Mucosa of stomach (tissue), 1 donor: ENCODE data around the gene MEIKIN.

Source experiments
- H3K27me3 ChIP-seq: one replicate; pipeline ENCODE4 v1.7.0; 2013; ENCODE audit warnings: mild to moderate bottlenecking, low read length; ENCODE audit not compliant: control insufficient read depth, insufficient read depth
- H3K36me3 ChIP-seq: one replicate; pipeline ENCODE4 v1.7.0; 2013; ENCODE audit warnings: low read length; ENCODE audit not compliant: control insufficient read depth, insufficient read depth
- H3K4me1 ChIP-seq: one replicate; pipeline ENCODE4 v1.7.0; 2013; ENCODE audit warnings: mild to moderate bottlenecking, low read length; ENCODE audit not compliant: control insufficient read depth, insufficient read depth
- H3K4me3 ChIP-seq: one replicate; pipeline ENCODE4 v1.7.0; 2013; ENCODE audit warnings: low read length
- H3K9ac ChIP-seq: one replicate; pipeline ENCODE4 v1.7.0; 2013; ENCODE audit warnings: mild to moderate bottlenecking, low read length, moderate library complexity
- H3K9me3 ChIP-seq: one replicate; pipeline ENCODE4 v1.7.0; 2013; ENCODE audit warnings: mild to moderate bottlenecking, low read length, moderate library complexity; ENCODE audit not compliant: control insufficient read depth
- donor health status: Pancreatic carcinoma.

The MEIKIN gene, protein sequence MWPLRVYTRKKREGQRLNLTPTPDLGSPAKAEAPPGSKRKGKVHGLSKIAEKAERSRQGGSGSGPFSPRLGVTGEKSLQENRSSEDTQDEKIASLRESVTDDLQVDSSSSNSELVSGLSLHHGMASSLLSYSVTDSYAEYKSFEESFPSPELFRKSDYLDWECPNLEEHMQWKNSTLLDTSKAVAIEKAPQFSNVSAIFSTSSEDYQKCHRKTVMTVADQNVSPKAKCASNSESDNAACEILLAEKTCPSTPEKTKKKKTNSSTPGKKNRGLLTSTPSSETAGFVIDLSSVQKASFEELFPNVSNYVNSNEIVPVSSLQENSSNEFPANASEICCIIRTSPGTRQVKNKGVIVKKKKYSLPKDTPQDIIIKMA

GRCh38 chr5:131945551-131946168 is at the start of gene MEIKIN:
MEIKIN (minus strand) TSS chr5:131945663; CDS start chr5:131945505, 158 bp downstream.
- Histone ChIP-seq H3K36me3 (no peaks in the 10 kb centered on the region), H3K27me3 (no peaks in the 10 kb centered on the region)

DNA sequence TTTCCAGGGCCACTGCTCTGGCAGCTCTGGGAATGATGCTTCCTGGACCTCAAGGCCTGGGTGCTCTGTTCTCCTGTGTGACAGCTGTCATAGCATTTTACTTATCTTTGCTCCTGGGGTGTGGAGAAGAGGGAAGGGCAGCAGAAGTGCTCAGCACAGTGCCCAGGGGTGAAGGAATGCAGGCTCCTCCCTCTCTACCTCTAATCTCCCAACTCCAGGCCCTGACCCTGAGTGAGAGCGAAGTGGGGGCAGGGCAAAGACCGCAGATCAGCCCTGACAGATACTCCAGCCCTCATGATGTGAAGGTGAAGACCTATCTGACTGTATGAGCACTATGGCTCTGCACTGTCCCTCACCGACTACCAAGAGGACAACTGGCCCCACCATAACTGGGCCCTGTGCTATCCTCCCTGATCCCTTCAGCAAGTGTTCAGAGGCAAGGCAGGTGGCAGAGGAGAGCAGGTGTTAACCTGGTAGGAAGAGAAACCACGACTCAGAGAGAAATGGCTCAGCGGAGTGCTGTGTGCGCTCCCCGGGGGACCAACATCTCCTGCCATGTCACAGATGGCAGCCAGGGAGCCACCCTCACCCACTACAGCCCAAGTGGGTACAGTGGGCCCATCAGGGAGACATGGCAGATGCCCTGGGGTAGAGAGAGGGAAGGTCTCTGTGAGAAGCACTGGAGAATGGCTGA is 49.2 kb upstream of the MEIKIN start:
- no peak overlapping the region for H3K4me3 ChIP-seq
- H3K36me3 ChIP-seq, result no peaks in the 10 kb centered on the region
- H3K9ac ChIP-seq, result no peak overlapping the region
- no peaks in the 10 kb centered on the region for H3K27me3 ChIP-seq
- no peaks in the 10 kb centered on the region for H3K9me3 ChIP-seq
- peaks cover 32% of the 10 kb centered on the region for H3K4me1 ChIP-seq

More at GRCh38 chr5:131945551-131946168, at the start of gene MEIKIN:
- H3K9me3 ChIP-seq, result no peaks in the 10 kb centered on the region
- no peak within 1 kb of the TSS for H3K4me3 ChIP-seq
- H3K9ac ChIP-seq, result no peak within 1 kb of the TSS
- no peaks in the 10 kb centered on the region for H3K4me1 ChIP-seq

GRCh38 chr5:131994090-131994489 is 48.6 kb upstream of the MEIKIN start:
- H3K4me1 ChIP-seq, result peaks cover 30% of the 10 kb centered on the region
- no peaks in the 10 kb centered on the region for H3K36me3 ChIP-seq
- H3K27me3 ChIP-seq, result no peaks in the 10 kb centered on the region
- H3K4me3 ChIP-seq, result no peak overlapping the region
- H3K9me3 ChIP-seq, result no peaks in the 10 kb centered on the region
- no peak overlapping the region for H3K9ac ChIP-seq

DNA sequence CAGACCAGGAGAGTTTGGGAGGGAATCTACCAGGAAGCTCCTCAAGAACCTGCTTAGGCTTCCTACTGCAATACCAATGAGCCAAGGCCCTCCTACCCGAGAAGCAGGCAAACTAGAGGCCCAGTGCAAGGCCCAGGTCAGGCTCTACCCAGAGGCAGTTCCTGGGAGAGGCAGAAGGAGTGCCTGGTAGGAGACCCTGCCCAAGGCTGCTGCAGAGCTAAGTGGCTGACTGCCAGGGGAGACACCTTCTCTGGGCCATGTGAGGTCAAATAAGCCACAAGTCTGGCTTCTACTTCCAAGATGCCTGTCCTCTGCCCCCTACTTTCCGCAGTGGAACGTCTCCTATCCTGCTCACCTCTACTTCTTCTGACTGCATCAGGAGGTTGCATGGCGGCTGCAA is 48.2 kb upstream of the MEIKIN start:
- Histone ChIP-seq H3K4me3 (no peak overlapping the region), H3K36me3 (no peaks in the 10 kb centered on the region), H3K4me1 (peaks cover 25% of the 10 kb centered on the region), H3K27me3 (no peaks in the 10 kb centered on the region), H3K9me3 (no peaks in the 10 kb centered on the region), H3K9ac (no peak overlapping the region)

DNA sequence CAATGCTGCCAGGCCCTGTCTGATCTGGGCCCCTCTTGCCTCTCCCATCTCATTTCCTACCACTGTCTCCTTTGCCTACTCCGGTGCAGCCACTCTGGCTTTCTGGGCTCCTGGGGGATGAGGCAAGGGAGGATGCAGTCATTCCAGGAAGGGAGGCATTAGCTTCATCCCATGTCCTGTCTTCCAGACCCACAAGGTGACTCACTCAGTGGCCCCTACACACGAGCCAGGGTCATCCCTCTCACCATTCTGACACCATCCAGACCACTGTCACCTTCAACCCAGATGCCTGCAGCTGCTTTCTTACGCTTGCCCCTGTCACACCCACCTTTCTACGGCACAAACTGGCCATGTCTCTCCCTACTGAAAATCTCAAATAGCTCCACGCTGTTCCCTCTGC is 46.9 kb upstream of the MEIKIN start:
- H3K9ac ChIP-seq, result no peak overlapping the region
- no peaks in the 10 kb centered on the region for H3K27me3 ChIP-seq
- H3K36me3 ChIP-seq, result no peaks in the 10 kb centered on the region
- no peaks in the 10 kb centered on the region for H3K9me3 ChIP-seq
- H3K4me1 ChIP-seq, result peaks cover 12% of the 10 kb centered on the region
- H3K4me3 ChIP-seq, result no peak overlapping the region

DNA sequence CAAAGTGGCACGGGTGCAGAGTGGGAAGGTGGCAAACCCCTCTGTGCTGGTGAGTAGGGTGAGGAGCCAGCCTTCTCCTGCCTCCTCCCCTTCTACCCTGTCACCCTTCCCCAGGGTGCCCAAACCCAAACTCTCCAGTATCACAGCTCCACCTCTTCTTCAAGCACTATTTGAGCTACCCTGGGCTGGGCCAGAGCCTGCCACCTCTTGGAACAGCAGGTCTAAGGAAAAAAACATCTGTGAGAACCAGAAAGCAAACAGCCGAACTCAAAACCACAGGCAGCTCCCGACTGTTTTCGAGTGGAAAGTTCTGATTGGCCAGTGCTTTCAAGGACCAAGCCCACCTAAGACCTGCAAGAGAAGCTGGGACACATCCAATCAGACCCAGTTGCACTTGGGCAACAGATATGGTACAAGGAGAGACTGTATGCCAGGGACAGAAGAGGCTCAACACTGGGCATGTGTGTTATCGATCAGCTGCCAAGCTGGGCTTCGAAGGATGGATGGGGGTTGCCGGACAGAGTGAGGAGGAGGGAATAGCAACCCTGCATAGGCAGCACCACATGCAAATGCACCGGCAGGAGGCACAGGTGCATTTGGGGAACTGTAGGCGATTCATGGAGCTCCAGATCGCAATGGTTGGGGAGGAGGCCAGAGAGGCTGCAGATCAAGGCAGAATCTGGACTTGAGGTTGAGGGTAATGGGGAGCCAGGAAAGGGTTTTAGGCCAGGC is 46.3 kb upstream of the MEIKIN start:
- Histone ChIP-seq H3K9me3 (no peaks in the 10 kb centered on the region), H3K9ac (no peak overlapping the region), H3K36me3 (no peaks in the 10 kb centered on the region), H3K27me3 (no peaks in the 10 kb centered on the region), H3K4me1 (peaks cover 6% of the 10 kb centered on the region), H3K4me3 (no peak overlapping the region)

DNA sequence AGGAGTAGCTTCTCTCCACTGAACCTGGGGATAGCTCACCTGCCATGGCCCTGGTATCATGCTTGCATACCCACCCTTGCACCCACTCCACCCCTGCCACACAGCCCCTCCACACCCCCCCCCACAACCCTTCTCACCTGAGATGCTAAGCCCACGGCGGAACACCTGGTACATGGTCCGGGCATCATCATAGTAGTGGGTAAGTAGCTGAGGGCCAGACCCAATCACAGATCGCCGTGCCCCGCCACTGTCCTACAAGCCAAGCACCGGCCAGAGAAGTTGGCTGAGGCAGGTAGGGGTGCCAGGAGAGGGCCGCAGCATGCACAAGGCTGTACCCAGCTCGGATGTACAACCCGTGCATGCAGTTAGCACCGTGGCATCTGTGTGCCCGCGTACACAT is 45.3 kb upstream of the MEIKIN start:
- no peaks in the 10 kb centered on the region for H3K4me1 ChIP-seq
- H3K27me3 ChIP-seq, result no peaks in the 10 kb centered on the region
- no peaks in the 10 kb centered on the region for H3K36me3 ChIP-seq
- H3K4me3 ChIP-seq, result no peak overlapping the region
- no peak overlapping the region for H3K9ac ChIP-seq
- no peaks in the 10 kb centered on the region for H3K9me3 ChIP-seq

DNA sequence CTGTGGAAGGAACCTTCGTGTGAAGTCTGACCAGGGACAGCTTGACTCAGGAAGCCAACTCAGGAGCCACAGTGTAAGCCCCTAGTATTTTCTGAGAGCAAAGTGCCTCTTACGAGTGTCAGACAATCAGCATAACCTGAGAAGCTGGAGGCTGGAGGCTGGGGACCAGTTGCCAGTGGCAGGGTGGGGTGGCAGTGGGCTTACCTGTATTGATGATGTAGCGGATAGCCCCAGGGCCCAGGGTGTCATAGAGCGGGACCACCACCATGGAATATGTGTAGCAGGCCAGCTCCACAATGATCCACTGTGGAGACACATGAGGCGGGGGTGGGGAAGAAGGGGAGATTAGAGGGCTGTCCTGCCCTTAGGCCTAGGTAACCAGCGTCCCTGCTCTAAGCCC is 43.1 kb upstream of the MEIKIN start:
- Histone ChIP-seq H3K9ac (no peak overlapping the region), H3K27me3 (no peaks in the 10 kb centered on the region), H3K4me1 (no peaks in the 10 kb centered on the region), H3K9me3 (no peaks in the 10 kb centered on the region), H3K4me3 (no peak overlapping the region), H3K36me3 (no peaks in the 10 kb centered on the region)

- Histone ChIP-seq H3K9me3 (no peaks in the 10 kb centered on the region), H3K4me1 (no peaks in the 10 kb centered on the region), H3K36me3 (no peaks in the 10 kb centered on the region), H3K4me3 (no peak overlapping the region), H3K9ac (no peak overlapping the region), H3K27me3 (no peaks in the 10 kb centered on the region)
These were observed 41.8 kb upstream of the MEIKIN start for GRCh38 chr5:131987251-131987650.

- Histone ChIP-seq H3K9ac (no peak overlapping the region), H3K9me3 (no peaks in the 10 kb centered on the region)
These were observed 40.9 kb upstream of the MEIKIN start for GRCh38 chr5:131986161-131986912.

DNA sequence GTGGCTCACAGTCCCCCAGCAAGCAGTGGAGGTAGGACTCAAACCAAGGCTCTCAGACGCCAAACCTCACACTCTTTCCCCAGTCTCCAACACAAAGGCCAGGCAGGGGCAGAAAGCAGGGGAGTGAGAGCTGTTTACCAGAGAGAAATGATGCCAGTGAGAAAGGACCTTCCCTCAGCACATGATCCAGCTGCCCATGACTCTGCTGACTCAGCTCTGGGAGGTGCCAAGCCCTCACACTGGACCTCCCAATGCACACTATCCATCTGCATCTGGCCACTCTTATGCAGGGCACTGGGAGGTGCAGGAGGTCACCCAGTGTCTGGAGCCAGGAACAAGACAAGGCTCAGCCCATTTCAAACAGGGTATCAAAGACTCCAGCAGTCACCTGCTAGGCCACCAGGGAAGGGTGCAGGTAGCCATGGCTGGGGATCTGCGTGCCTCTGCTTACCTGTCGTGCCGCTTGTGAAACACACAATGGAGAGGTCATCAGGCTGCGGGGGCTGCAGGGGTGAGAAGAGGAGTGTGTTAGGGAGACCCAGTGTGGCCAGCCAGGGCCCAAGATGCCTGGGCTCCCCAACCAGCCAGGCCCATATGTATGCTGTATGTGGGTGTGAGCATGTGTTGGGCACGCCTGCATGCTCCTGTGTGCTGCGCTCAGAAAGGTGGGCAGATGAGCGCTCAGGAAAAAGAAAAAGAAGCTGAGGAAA is 39.6 kb upstream of the MEIKIN start:
- H3K36me3 ChIP-seq, result no peaks in the 10 kb centered on the region
- no peaks in the 10 kb centered on the region for H3K9me3 ChIP-seq
- no peaks in the 10 kb centered on the region for H3K4me1 ChIP-seq
- H3K9ac ChIP-seq, result no peak overlapping the region
- H3K27me3 ChIP-seq, result no peaks in the 10 kb centered on the region
- H3K4me3 ChIP-seq, result no peak overlapping the region

More at GRCh38 chr5:131986161-131986912, 40.9 kb upstream of the MEIKIN start:
- H3K36me3 ChIP-seq, result no peaks in the 10 kb centered on the region
- no peaks in the 10 kb centered on the region for H3K27me3 ChIP-seq
- no peak overlapping the region for H3K4me3 ChIP-seq
- H3K4me1 ChIP-seq, result no peaks in the 10 kb centered on the region
